Esophagus muscularis mucosa (tissue), 4 donors: ENCODE measurements around the gene DACT2. TPM values are rescaled to one million over a fixed set of nuclear protein-coding genes. Genes with fewer than 3 reads are reported as not detected.

Experiments used
- DNase-seq: peaks from one replicate; pipeline ENCODE4 v3.0.0-alpha.2; 2017; ENCODE audit errors: extremely low spot score
- H3K27ac ChIP-seq, 4 donors: fragments of 200-600 bp; sonication (generic); replicated peaks in 1 of 4; 1 replicate in 3 of 4; 2 replicates in 1 of 4; pipeline ENCODE4 v1.5.1; 2016 to 2019; ENCODE audit warnings: mild to moderate bottlenecking in 1 of 4
- H3K27me3 ChIP-seq, 4 donors: fragments of 200-600 bp; sonication (generic); one replicate each; pipeline versions ENCODE4 v1.5.1 to v1.6.0; 2016 to 2019
- H3K36me3 ChIP-seq, 4 donors: fragments of 200-600 bp; sonication (generic); one replicate each; pipeline ENCODE4 v1.5.1; 2016 to 2019
- H3K4me1 ChIP-seq, 4 donors: fragments of 200-600 bp; sonication (generic); one replicate each; pipeline ENCODE4 v1.5.1; 2016 to 2019
- H3K4me3 ChIP-seq, 4 donors: fragments of 200-600 bp; sonication (generic); 1 replicate in 2 of 4; 2 replicates in 2 of 4; pipeline ENCODE4 v1.5.1; 2016 to 2019; ENCODE audit warnings: mild to moderate bottlenecking in 4 of 4, moderate library complexity in 1 of 4
- H3K9me3 ChIP-seq, 4 donors: fragments of 200-600 bp; sonication (generic); 1 replicate in 3 of 4; 2 replicates in 1 of 4; pipeline ENCODE4 v1.5.1; 2016 to 2019
- CTCF ChIP-seq, 3 experiments: fragments of 200-600 bp in 2 of 3; fragments of 450-650 bp in 1 of 3; sonication (generic) in 2 of 3; IDR thresholded peaks; one replicate each; pipeline ENCODE4 v1.5.1; 2017 to 2019; ENCODE audit warnings: antibody characterized with exemption in 3 of 3, mild to moderate bottlenecking in 2 of 3, moderate library complexity in 1 of 3
- EP300 ChIP-seq: sonication (generic); formaldehyde crosslinking; IDR thresholded peaks from one replicate; pipeline ENCODE4 v1.6.1; 2017; ENCODE audit warnings: antibody characterized with exemption
- POLR2A ChIP-seq: fragments of 450-650 bp; IDR thresholded peaks from one replicate; pipeline ENCODE4 v1.6.1; 2017; ENCODE audit warnings: antibody characterized with exemption, moderate library complexity, mild to moderate bottlenecking, low read depth
- POLR2AphosphoS5 ChIP-seq, 2 donors: sonication (generic); formaldehyde crosslinking; IDR thresholded peaks; one replicate each; pipeline ENCODE4 v1.6.1; 2017; ENCODE audit warnings: antibody characterized with exemption in 2 of 2
- WGBS: methylation state at CpG from one replicate; pipeline ENCODE4 v1.1.5; 2018; 5-methylcytosine and 5-hydroxymethylcytosine counted together
- intact Hi-C: fragments of 100-400 bp; cut with DNase I; formaldehyde crosslinking; loops from one replicate; pipeline ENCODE4 v1.15.1; 2023
- total RNA-seq, 4 donors: library from RNA; depleted of rRNA; stranded (reverse); fragments of >200 nt; gene quantifications; one replicate each; pipeline versions ENCODE4 v1.1.0 to v1.2.1, GENCODE V29; 2016

The DACT2 gene
- total RNA-seq, 4 donors from 2014 or later = 0.83 to 2.5 (median 1.3) TPM

GRCh38 chr6:168258795-168259194 lies 60.8 kb downstream of the DACT2 start:
- intact Hi-C loops = no loop called here
- peaks cover 0 to 9% (median 0%) of the 10 kb centered on the region in 4 donors for H3K27me3 ChIP-seq
- TF ChIP-seq CTCF (IDR thresholded peaks at IDR 0.05) (no peak), POLR2AphosphoS5 (IDR thresholded peaks at IDR 0.05) (no peak), POLR2A (no peak), EP300 (no peak)
- H3K9me3 ChIP-seq = peaks cover 0 to 11% (median 3%) of the 10 kb centered on the region in 4 donors
- H3K4me3 ChIP-seq = no peak overlapping the region
- DNase-seq = no peak
- 89% methylated on average over 13 of the region's 15 CpGs for WGBS
- H3K36me3 ChIP-seq = no peaks in the 10 kb centered on the region
- no peak overlapping the region for H3K27ac ChIP-seq
- H3K4me1 ChIP-seq = no peaks in the 10 kb centered on the region

GRCh38 chr6:168256940-168257339 lies 62.6 kb downstream of the DACT2 start:
- H3K4me1 ChIP-seq = no peaks in the 10 kb centered on the region
- intact Hi-C loops = no loop called here

More at GRCh38 chr6:168256940-168257339, 62.6 kb downstream of the DACT2 start:
- Histone ChIP-seq H3K9me3 (peaks cover 0 to 11% (median 3%) of the 10 kb centered on the region in 4 donors), H3K27me3 (peaks cover 0 to 9% (median 0%) of the 10 kb centered on the region in 4 donors), H3K36me3 (no peaks in the 10 kb centered on the region), H3K27ac (no peak overlapping the region), H3K4me3 (no peak overlapping the region)
- DNase-seq = no peak
- TF ChIP-seq EP300 (no peak), CTCF (IDR thresholded peaks at IDR 0.05) (no peak), POLR2AphosphoS5 (IDR thresholded peaks at IDR 0.05) (no peak), POLR2A (no peak)

Other genes starting within 250 kb of the DACT2 start
- gene FRMD1, start 240.6 kb downstream of the DACT2 start, total RNA-seq = under 1 TPM in 1 of 4 donors, not detected in 3; 0.17 TPM
- gene SMOC2, start 121.4 kb upstream of the DACT2 start, total RNA-seq = 100 to 1,000 TPM in 2 of 4 donors, 10 to 100 TPM in 2; 45.8 to 130 (median 84.0) TPM